ENCODE data around the gene SRI.
"Not testable (repeated sequence)": the region's sequence is repeated elsewhere in the genome, so short reads cannot be mapped to it uniquely, and the experiment has no call there.

- not testable (repeated sequence) for TF ChIP-seq CTCF (IDR thresholded peaks at IDR 0.05; ENCODE audit: extremely low read depth in 1 of 2, insufficient read depth in 1 of 2, low read depth in 1 of 2, low read length in 2 of 2); POLR2AphosphoS5 (IDR thresholded peaks at IDR 0.05; ENCODE audit: insufficient read depth, low read depth, low read length); EZH2 (IDR thresholded peaks at IDR 0.05; ENCODE audit: borderline replicate concordance, low read depth, low read length, severe bottlenecking); JUN (IDR thresholded peaks at IDR 0.05; ENCODE audit: borderline replicate concordance, insufficient read depth, insufficient read length, low read depth); POLR2A (IDR thresholded peaks at IDR 0.05; ENCODE audit: low read depth, low read length); FOS (IDR thresholded peaks at IDR 0.05; ENCODE audit: borderline replicate concordance, insufficient read depth, low read length); GATA2 (IDR thresholded peaks at IDR 0.05; ENCODE audit: insufficient read depth, insufficient read length, low read depth, low read length); MYC (IDR thresholded peaks at IDR 0.05; ENCODE audit: low read depth, low read length)
- TF ChIP-seq, protein P1, sequence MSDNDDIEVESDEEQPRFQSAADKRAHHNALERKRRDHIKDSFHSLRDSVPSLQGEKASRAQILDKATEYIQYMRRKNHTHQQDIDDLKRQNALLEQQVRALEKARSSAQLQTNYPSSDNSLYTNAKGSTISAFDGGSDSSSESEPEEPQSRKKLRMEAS (IDR thresholded peaks at IDR 0.05; ENCODE audit: insufficient read depth, insufficient read length), result not testable (repeated sequence)
Observed at GRCh38 chr7:88258296-88258695, 38.5 kb upstream of the SRI start.

Data from endothelial cell of umbilical vein (primary cell).